Kidney (tissue), 14 donors: ENCODE measurements around the gene PDYN. TPM values are rescaled to one million over a fixed set of nuclear protein-coding genes. Genes with fewer than 3 reads are reported as not detected.

Experiments used
- DNase-seq, 5 donors: peaks; one replicate each; pipeline ENCODE4 v3.0.0-alpha.2; 2013 to 2020
- FAIRE-seq: peaks from 2 replicates; lab custom pipeline; 2012; peaks lifted over from hg19 to GRCh38; lab: Jason Lieb, UNC
- H3K27ac ChIP-seq, 2 donors: one replicate each; pipeline ENCODE4 v1.7.0; 2013; ENCODE audit warnings: low read depth in 2 of 2, low read length in 2 of 2, inconsistent platforms in 1 of 2
- H3K27me3 ChIP-seq: one replicate; pipeline ENCODE4 v1.7.1; 2013; ENCODE audit warnings: low read length, inconsistent platforms; ENCODE audit not compliant: control insufficient read depth, insufficient read depth
- H3K36me3 ChIP-seq, 3 donors: one replicate each; pipeline versions ENCODE4 v1.7.0 to v1.7.1; 2013; ENCODE audit warnings: low read length in 3 of 3, control low read depth in 1 of 3, inconsistent platforms in 1 of 3; ENCODE audit not compliant: insufficient read depth in 3 of 3, control insufficient read depth in 2 of 3
- H3K4me1 ChIP-seq, 3 donors: one replicate each; pipeline versions ENCODE4 v1.7.0 to v1.7.1; 2013; ENCODE audit warnings: low read length in 3 of 3, inconsistent platforms in 1 of 3, low read depth in 1 of 3; ENCODE audit not compliant: control insufficient read depth in 2 of 3, insufficient read depth in 2 of 3
- H3K4me3 ChIP-seq, 3 donors: one replicate each; pipeline versions ENCODE4 v1.7.0 to v1.8.1; 2013; ENCODE audit warnings: low read length in 3 of 3, control low read depth in 1 of 3, inconsistent platforms in 1 of 3
- H3K9ac ChIP-seq, 3 donors: one replicate each; pipeline versions ENCODE4 v1.7.0 to v1.7.1; 2013; ENCODE audit warnings: low read length in 3 of 3, control low read depth in 1 of 3, inconsistent platforms in 1 of 3
- H3K9me3 ChIP-seq, 3 donors: one replicate each; pipeline versions ENCODE4 v1.7.0 to v1.7.1; 2013; ENCODE audit warnings: low read length in 3 of 3, control low read depth in 1 of 3, inconsistent platforms in 1 of 3; ENCODE audit not compliant: control insufficient read depth in 2 of 3, insufficient read depth in 1 of 3
- intact Hi-C: fragments of 100-400 bp; cut with DNase I; formaldehyde crosslinking; loops from one replicate; pipeline ENCODE4 v1.11.1; 2022
- polyA plus RNA-seq: library from polyadenylated mRNA; stranded (reverse); fragments of 350-450 nt; fragmentation: Illumina TruSeq; extraction: RNeasy Lipid Tissue Mini Kit (QIAGEN cat#74804); gene quantifications from one replicate; pipeline ENCODE4 v1.2.3, GENCODE V29; 2014; ENCODE audit warnings: low read depth, low replicate concordance; ENCODE audit not compliant: insufficient read depth
- total RNA-seq: library from RNA; stranded (reverse); fragmentation: NEBNext Ultra II Directional; extraction: Animal tissue kit (Norgen Biotek cat#: 25700); gene quantifications from one replicate; pipeline ENCODE4 v1.2.1, GENCODE V29; 2021
- TF ChIP-seq, protein P1 (sequence below): IDR thresholded peaks from 3 replicates; pipeline ENCODE4 v1.5.1; 2012; ENCODE audit warnings: mild to moderate bottlenecking, moderate library complexity, borderline replicate concordance; ENCODE audit not compliant: insufficient read depth; ENCODE audit errors: extremely low read depth
- donor health status: control.
- donor health status: control.
- donor health status: control.
- donor health status: control.
- donor health status: control.
- donor health status: DM: yes; HTN: yes; CAD: no.
- donor health status: Normal renal cell carcinoma (clear cell type).

The PDYN gene
- total and polyA plus RNA-seq, 2 donors from 2014 or later: not detected

DNA sequence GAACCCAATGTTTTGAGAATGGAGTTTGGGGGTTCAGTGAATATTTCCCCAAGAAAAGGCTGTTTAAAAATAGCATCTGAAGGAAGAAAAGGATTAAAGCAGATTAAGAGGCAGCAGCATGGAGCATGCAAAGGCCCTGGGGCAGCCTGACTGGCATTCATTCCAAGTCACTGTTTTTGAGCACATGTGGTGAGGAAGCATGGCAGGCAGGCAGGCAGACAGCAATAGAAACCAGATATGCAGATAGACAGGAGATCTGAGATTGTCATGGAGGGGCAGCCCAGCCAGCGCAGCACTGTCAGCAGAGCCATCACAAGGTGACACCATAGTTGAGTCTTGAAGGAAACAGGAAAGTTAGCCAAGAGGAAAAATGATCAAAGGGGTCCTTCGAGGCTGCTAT is 60.9 kb downstream of the PDYN start:
- TF ChIP-seq, protein P1, sequence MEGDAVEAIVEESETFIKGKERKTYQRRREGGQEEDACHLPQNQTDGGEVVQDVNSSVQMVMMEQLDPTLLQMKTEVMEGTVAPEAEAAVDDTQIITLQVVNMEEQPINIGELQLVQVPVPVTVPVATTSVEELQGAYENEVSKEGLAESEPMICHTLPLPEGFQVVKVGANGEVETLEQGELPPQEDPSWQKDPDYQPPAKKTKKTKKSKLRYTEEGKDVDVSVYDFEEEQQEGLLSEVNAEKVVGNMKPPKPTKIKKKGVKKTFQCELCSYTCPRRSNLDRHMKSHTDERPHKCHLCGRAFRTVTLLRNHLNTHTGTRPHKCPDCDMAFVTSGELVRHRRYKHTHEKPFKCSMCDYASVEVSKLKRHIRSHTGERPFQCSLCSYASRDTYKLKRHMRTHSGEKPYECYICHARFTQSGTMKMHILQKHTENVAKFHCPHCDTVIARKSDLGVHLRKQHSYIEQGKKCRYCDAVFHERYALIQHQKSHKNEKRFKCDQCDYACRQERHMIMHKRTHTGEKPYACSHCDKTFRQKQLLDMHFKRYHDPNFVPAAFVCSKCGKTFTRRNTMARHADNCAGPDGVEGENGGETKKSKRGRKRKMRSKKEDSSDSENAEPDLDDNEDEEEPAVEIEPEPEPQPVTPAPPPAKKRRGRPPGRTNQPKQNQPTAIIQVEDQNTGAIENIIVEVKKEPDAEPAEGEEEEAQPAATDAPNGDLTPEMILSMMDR: no peak
- H3K4me1 ChIP-seq: no peaks in the 10 kb centered on the region
- H3K27ac ChIP-seq: no peak overlapping the region
- H3K36me3 ChIP-seq: no peaks in the 10 kb centered on the region
- FAIRE-seq: no peak
- H3K4me3 ChIP-seq: no peak overlapping the region
- intact Hi-C loops: no loop called here
- no peaks in the 10 kb centered on the region for H3K9me3 ChIP-seq
- no peak overlapping the region for H3K9ac ChIP-seq
- no peaks in the 10 kb centered on the region for H3K27me3 ChIP-seq
- no peak for DNase-seq

DNA sequence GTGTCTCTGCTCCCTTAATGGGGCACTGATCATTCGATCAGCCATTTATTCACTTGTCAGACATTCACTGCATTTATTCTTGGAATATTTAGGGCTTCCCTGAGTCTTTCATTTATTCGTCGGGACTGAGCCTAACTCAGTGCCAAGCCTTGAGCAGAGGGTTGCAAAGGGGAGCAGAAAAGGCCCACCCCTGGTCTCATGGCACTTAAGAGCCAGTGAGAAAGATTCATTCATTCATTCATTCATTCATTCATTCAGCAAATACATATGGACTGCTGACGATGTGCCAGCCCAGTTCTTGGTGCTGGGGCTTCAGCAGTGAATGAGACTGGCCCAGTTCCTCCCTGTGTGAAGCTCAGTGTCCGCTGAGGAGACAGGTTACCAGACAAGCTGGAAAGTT is 62.0 kb downstream of the PDYN start:
- TF ChIP-seq, protein P1: no peak
- Histone ChIP-seq H3K9me3 (no peaks in the 10 kb centered on the region), H3K9ac (no peak overlapping the region), H3K27me3 (no peaks in the 10 kb centered on the region), H3K4me3 (no peak overlapping the region), H3K4me1 (no peaks in the 10 kb centered on the region), H3K36me3 (no peaks in the 10 kb centered on the region), H3K27ac (no peak overlapping the region)
- intact Hi-C loops: no loop called here
- FAIRE-seq (no peak), DNase-seq (no peak)

DNA sequence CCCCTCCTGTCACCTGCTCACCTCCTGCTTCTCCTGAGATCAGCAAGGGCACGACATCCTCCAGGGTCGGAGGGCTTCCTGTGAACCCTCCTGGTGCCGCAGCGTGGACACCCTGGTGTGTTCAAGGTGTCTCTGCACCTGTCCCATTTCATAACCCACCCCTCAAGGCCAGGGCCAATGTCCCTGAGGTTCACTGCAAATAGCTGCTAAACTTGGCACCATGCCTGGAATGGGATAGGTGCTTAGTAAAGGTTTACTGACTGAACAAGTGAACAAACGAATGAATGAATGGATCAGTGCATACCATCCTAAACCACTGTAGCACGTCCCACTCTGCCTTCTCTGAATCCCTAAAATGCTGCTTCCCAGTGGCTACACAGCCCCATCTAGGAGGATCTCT is 63.7 kb downstream of the PDYN start:
- Histone ChIP-seq H3K9me3 (no peaks in the 10 kb centered on the region), H3K9ac (no peak overlapping the region), H3K27me3 (no peaks in the 10 kb centered on the region), H3K4me3 (no peak overlapping the region), H3K4me1 (no peaks in the 10 kb centered on the region), H3K36me3 (no peaks in the 10 kb centered on the region), H3K27ac (no peak overlapping the region)
- FAIRE-seq (no peak), DNase-seq (no peak)
- intact Hi-C loops: no loop called here
- TF ChIP-seq, protein P1: no peak

DNA sequence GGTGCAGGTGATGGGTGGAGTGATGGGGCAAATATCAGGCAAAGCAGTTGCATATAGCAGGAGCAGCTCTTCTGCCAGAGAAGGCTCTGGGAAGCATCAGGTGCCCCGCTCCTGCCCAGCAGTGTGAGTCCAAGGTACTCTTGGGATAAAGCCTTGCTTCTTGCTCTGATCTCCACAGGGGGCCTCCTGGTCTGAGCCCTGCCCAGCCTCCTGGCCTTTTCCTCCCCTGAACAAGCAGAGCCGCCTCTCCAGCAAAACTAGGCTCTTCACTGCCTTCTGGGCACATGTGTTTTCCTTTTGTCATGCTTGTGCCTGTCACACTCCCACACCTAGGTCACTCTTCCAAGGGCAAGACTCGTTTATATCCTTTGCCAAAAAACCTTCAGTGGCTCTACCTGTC is 64.4 kb downstream of the PDYN start:
- intact Hi-C loops: no loop called here
- no peak for FAIRE-seq
- TF ChIP-seq, protein P1: no peak

More for the DNA sequence above, 64.4 kb downstream of the PDYN start:
- no peaks in the 10 kb centered on the region for H3K9me3 ChIP-seq
- H3K27me3 ChIP-seq: no peaks in the 10 kb centered on the region
- no peak for DNase-seq
- H3K9ac ChIP-seq: no peak overlapping the region
- H3K4me3 ChIP-seq: no peak overlapping the region
- H3K27ac ChIP-seq: no peak overlapping the region
- no peaks in the 10 kb centered on the region for H3K36me3 ChIP-seq
- no peaks in the 10 kb centered on the region for H3K4me1 ChIP-seq
